GM12891 (cell line): Measurements from ENCODE around the gene TSEN2.

Experiments
- PAX5 ChIP-seq: IDR thresholded peaks from 2 replicates; pipeline ENCODE4 v1.6.1; 2011; ENCODE audit warnings: low read length, moderate library complexity, mild to moderate bottlenecking; ENCODE audit not compliant: insufficient read depth, severe bottlenecking
- POLR2A ChIP-seq: IDR thresholded peaks from 2 replicates; pipeline ENCODE4 v1.6.1; 2011; ENCODE audit warnings: low read depth, low read length, control low read depth
- POLR2AphosphoS5 ChIP-seq: IDR thresholded peaks from 2 replicates; pipeline ENCODE4 v1.6.1; 2011; ENCODE audit warnings: low read depth, low read length, control low read depth
- POU2F2 ChIP-seq: IDR thresholded peaks from 2 replicates; pipeline ENCODE4 v1.6.1; 2011; ENCODE audit warnings: low read depth, mild to moderate bottlenecking, control low read depth, low read length, moderate library complexity
- SPI1 ChIP-seq: IDR thresholded peaks from 2 replicates; pipeline ENCODE4 v1.6.1; 2011; ENCODE audit warnings: low read depth, low read length, control low read depth
- TAF1 ChIP-seq: IDR thresholded peaks from 2 replicates; pipeline ENCODE4 v1.6.1; 2011; ENCODE audit warnings: low read depth, low read length, control low read depth

DNA sequence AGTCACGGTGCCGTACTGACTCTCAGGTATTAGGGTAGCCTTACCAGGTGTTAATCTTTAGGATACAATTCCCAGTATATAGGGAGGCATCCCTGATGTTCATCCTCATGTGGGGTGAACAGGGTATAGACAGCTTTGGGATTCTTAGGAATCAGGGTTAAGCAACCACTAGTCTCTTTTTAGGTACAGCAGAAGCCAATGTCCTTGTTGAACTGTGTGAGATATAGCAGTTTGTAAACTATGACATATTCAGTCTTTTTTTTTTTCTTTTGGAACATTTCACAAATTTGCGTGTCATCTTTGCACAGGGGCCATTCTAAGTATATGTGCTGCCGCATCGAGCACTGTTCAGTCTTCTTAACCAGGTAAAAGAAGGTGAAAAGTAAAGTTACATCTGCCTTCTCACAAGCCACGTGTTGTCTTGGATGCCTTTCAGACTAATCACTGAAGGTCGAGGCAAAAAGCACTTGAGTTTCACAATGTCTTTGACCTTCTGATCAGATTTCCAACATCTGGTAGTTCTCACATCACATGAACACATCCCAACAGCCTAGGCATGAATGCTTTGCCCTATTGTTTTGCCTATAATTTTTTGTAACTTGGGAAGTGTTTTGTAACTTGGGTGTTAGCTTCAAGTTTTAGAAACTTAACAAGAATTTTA lies 17.2 kb downstream of the TSEN2 start:
- TF ChIP-seq POLR2A, result no peak
- TF ChIP-seq POLR2AphosphoS5, result no peak
- TF ChIP-seq TAF1, result no peak
- no peak for TF ChIP-seq SPI1
- TF ChIP-seq POU2F2, result no peak
- TF ChIP-seq PAX5, result no peak
